Measurements from ENCODE around the gene FRMD5.

- TF ChIP-seq CTCF (IDR thresholded peaks at IDR 0.05) (no peak), ZFX (IDR thresholded peaks at IDR 0.05; ENCODE audit: borderline replicate concordance) (no peak)
These were observed 161.2 kb downstream of the FRMD5 start for GRCh38 chr15:44033894-44034293.
